ENCODE data around the gene TOPAZ1.
A peak's percentile ranks its signal among the peaks of the same experiment; 100 is the strongest.

TOPAZ1 gene

DNA sequence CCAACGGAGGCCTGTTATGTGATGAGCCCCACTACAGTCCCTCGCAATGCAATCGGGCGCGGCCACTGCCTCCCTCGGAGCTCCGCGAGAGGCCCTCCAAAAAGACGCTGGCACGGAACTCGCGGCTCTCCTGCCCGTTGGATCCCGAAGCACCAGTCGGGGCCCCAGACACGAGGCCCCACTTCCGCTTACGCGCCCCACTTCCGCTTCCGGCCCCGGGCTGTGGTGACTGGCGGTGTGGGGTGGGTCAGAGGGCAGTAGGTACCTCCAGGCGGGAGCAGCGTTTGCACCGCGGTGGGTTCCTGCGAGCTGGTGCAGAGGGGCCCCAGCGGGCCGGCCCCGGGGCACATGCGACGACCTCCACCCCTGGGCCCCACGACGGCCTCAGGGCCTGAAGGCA, at the start of gene TOPAZ1:
Gene TOPAZ1, plus strand, starts transcription at position 181 of the 400 bp plus-strand sequence. Its CDS starts 168 bp downstream, at position 349.
- no peak for DNase-seq (ENCODE audit: low read depth in 3 of 3)

- DNase-seq (ENCODE audit: low read depth in 3 of 3) = peak; percentile 47 to 70 (median 48)
Measured at GRCh38 chr3:44198284-44199269, 43.1 kb upstream of the TOPAZ1 start.

- no peak for DNase-seq (ENCODE audit: low read depth in 3 of 3)
Measured at GRCh38 chr3:44206261-44206660, 35.4 kb upstream of the TOPAZ1 start.

DNA sequence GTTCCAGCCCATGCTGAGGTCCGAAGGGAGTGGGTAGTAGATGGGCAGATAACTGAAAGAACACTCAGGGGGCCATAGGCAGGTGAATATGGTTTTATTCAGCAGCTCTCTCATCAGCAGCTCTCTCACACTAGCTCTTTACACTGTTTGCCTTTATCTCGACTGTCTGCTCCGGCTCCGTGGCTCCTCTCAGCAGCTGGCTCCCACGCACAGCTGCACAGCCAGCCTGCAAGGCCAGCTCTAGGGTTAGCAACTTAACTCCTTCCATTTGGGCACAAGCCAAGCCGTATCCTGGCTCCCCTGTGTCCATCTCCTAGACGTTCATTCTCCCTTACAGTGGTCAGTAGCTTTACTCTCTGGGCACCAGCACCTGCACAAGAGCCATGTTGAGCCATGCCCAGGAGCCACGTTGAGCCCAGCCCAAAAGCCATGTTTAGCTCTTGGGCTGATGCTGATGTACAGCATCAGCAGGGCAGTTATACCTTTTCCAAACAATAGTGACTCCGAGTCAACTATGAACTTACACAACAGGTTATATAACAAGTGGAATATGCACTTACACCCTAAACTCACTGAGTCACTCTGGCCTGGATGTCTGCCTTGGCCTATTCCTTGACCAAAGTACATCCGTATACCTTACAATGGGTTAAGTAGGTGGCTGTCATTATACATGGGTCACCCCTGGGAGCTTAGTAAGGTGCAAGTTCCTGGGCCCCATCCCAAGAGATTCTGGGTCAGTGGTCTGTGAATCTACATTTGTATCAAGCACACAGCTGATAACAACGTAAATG, 34.6 kb upstream of the TOPAZ1 start:
- no peak for DNase-seq (ENCODE audit: low read depth in 3 of 3)

- DNase-seq (ENCODE audit: low read depth in 3 of 3) = no peak
Measured at GRCh38 chr3:44208086-44208485, 33.6 kb upstream of the TOPAZ1 start.

DNA sequence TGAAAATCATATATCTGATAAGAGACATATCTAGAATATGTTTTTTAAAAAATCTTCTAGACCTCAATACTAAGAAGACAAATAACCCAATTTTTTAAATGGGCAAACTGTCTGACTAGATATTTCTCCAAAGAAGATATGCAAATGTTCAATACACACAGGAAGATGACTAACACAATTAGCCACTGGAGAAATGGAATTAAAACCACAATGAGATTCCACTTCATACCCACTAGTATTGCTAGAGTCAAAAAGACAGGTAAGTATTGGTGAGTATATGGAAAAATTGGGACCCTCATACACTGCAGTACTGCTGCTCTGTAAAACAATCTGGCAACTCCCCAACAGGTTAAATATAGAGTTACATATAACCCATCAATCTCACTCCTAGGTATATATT, 33.1 kb upstream of the TOPAZ1 start:
- DNase-seq (ENCODE audit: low read depth in 3 of 3) = no peak

- no peak for DNase-seq (ENCODE audit: low read depth in 3 of 3)
Measured at GRCh38 chr3:44210967-44211366, 30.7 kb upstream of the TOPAZ1 start.

DNA sequence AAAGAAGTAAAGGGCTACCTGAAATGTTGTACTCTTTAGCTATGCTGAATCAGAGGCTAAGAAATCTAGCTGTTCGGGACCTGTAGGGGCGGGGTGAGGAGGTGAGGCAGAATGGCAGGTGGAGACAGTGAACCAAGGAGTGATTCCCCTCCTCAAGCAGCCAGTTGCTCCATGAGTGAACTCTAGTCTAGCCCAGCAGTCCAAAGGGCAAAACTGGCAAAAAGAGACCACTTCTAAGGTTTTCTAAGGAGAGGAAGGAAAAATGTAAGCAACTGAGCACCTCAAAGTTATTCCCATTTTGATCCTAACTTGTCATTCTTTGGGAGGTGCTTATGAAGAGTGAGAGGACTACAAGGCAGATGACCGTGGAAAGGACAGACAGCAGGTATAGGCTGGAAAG, 19.3 kb upstream of the TOPAZ1 start:
- DNase-seq (ENCODE audit: low read depth in 3 of 3) = no peak

DNA sequence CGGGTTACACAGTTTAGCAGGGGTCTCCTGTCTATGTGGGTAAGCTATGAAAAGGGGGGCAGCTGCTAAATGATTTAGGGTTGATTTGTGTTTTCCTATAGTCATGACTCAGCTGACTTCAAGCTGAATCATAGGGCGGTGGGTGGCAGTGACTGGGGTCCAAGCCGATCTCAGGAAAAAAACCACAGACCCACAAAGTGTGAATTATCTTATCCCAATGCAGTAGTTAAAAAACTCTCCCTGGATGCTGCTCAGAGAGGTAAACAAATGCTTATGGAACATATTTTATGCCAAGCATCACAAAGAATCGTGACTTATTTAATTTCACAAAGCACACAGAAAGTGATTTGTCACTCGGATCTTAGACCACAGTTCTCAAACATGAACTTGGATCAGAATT, 18.4 kb upstream of the TOPAZ1 start:
- no peak for DNase-seq (ENCODE audit: low read depth in 3 of 3)

DNA sequence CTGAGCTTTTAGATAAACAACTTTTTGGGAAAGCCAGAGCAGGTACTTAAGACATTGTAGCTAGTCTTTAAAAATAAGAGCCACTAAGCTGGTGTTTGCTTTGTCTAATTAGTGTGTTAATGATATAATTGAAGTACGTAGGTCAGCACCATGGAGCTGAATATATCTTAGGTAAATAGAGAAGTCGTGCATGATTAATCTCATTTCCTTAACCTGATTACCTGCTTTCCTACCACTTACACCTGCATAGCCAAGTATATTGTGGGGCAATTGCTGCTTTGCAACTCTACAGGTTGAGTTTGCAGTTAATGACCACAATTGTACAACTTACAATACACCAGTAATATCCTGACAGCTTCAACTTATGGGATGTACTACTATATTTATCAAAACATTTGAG, 17.6 kb upstream of the TOPAZ1 start:
- DNase-seq (ENCODE audit: low read depth in 3 of 3) = no peak

DNA sequence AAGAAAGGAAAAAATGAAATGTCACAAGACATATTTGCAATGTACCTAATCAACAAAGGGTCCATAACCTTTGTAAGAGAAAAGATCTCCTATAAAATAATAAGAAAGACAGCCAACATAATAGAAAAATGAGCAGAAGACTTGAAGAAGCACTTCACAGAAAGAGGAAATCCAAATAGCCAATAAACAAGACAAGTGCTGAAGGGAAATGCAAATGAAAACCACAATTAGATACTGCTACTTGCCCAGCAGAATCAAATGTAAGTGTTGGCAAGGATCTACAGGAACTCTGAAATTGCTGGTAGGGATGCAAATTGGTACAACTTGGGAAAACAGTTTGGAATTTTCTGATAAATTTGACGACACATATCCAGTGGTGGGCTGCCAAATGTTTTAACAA, 15.1 kb upstream of the TOPAZ1 start:
- no peak for DNase-seq (ENCODE audit: low read depth in 3 of 3)

DNA sequence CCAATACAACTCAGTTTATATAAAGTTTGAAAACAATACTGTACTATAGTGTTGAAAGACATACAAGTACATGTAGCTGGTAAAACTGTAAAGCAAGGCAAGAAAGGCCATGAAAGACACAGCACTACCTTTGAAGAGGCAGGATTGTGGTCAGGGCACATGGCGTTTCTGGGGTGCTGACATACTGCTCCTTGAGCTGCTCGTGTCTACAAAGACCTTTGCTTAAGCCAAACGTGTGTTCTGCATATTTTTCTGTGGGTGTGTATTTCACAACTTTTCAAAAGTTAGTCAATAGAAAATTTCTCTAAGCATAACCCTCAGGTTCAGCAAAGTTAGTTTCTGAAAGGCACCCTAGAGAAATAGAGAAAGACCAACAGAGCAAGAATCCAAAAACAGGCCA, 14.1 kb upstream of the TOPAZ1 start:
- DNase-seq (ENCODE audit: low read depth in 3 of 3) = no peak

DNA sequence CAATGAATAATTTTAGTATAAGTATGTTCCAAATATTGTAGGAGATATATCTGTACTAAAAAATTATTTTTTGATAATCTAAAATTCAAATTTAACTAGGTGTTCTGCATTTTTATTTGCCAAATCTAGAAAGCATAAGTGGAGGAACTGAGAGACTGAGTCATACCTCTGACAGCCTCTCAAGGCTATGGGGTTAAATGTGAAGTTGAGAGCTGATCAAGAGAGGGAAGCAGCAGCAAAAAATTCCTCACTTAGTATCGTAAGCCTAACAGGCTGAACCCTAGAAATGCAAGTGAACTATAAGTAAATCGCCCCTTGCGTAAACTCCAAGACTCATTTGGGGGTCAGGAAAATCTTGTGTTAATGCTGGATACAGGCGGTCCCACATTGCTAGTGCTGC, 12.8 kb upstream of the TOPAZ1 start:
- no peak for DNase-seq (ENCODE audit: low read depth in 3 of 3)

GRCh38 chr3:44232407-44232806, 9.3 kb upstream of the TOPAZ1 start:
- DNase-seq (ENCODE audit: low read depth in 3 of 3) = no peak

DNA sequence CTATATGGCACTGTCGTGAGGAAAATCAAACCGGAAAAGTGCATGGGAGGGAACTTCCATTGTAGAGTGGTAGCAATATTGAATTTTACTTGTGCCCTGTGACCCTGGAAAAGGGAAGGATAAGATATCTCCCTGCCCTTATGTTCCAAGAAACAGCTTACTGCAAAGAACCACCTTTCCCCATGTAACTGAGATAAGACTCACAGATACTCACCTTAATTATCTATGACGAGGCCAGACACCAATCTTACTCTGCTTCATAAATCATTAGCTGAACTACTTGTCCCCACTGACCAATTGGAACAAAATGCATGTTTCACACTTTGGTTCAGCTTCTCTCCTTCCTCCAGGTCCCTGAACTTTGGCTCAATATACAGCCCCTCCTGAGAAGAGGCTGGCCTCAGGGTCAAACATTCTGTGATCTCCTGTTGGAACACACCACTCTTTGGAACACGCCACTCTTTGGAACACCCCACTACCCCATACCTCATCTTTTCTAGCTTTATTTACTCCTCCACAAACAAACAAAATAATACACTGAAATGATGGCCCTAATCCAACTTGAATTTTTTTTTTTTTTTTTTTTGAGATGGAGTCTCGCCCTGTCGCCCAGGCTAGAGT, 6.9 kb upstream of the TOPAZ1 start:
- DNase-seq (ENCODE audit: low read depth in 3 of 3) = no peak

- peak; percentile 27 to 38 (median 30) for DNase-seq (ENCODE audit: low read depth in 3 of 3)
Measured at GRCh38 chr3:44235604-44236484, 5.8 kb upstream of the TOPAZ1 start.

- no peak for DNase-seq (ENCODE audit: low read depth in 3 of 3)
Measured at GRCh38 chr3:44236485-44236908, 5.2 kb upstream of the TOPAZ1 start.

GRCh38 chr3:44237161-44237560, 4.5 kb upstream of the TOPAZ1 start:
- DNase-seq (ENCODE audit: low read depth in 3 of 3) = no peak

DNA sequence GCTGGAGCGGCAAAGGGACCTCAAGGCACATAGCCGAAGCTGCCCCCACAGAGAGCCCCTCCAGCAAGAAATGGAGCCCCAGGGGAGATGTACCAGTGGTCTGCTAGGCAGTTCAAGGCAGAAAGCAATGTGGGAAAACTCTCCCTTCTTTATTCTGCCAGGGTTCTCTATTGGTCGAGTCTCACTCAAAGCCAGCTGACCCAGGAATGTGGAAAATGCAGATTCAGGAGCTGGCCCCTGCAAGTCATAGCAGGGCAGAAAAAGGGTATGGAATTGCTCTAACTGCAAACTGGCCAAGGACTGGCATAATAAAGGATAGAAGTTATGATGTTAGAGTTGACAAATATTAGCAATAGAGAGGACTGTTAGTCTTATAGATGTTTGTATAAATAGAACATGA, 4.0 kb upstream of the TOPAZ1 start:
- DNase-seq (ENCODE audit: low read depth in 3 of 3) = no peak

DNA sequence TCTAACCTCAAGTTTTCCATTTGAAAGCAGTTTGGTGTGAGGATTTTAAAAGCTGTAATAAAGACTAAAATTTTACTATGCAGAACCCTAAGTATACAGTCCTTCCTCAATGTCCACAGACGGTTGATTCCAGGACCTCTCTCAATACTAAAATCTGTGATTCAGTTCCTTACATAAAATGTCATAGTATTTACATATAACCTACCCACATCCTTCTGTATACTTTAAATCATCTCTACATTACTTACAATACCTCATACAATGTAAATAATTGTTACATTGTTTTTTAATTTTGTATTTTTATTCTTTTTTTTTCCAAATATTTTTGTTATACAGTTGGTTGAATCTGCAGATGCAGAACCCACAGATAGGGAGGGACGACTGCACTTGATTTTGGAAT, 2.8 kb upstream of the TOPAZ1 start:
- DNase-seq (ENCODE audit: low read depth in 3 of 3) = no peak

DNA sequence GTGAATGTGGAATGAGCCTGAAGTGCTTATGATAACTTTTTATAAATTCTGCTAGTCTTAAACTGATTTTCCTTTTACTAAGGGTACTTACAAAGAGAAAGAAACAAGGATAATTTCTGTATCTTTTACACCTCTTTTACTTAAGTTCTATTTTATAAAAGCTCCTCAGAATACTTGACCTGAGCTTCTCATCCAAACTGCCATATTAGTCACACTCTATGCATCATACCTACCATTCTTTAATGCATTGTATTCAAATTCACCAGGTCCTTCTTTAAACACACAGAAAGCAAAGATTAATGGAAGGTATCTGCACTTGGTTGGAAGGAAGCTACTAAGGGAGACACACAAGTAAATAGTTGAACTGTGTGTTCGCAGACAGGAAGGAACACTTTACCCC, 1.6 kb upstream of the TOPAZ1 start:
- no peak for DNase-seq (ENCODE audit: low read depth in 3 of 3)
